Melanocyte of skin (primary cell): ENCODE measurements around the gene PPM1A. TPM values are rescaled to one million over a fixed set of nuclear protein-coding genes. Genes with fewer than 3 reads are reported as not detected.

Experiments used
- total RNA-seq, 2 donors: library from RNA; depleted of rRNA; stranded (reverse); fragments of >200 nt; gene quantifications; 2 replicates each; pipeline ENCODE4 v1.2.3, GENCODE V29; 2012

The PPM1A gene
- total RNA-seq, result 10 to 100 TPM; 21.0 to 23.1 TPM

GRCh38 chr14:60248697-60249318, at the start of gene PPM1A:
TSS of gene PPM1A (plus strand) at chr14:60249221. CDS start at chr14:60282704, 33,483 bp downstream.

Other genes starting within 250 kb of the PPM1A start
- 10 to 100 TPM; 61.6 to 77.1 TPM for gene PCNX4, start 157.3 kb upstream of the PPM1A start, total RNA-seq
- 10 to 100 TPM; 75.0 to 90.2 TPM for gene DHRS7, start 83.8 kb upstream of the PPM1A start, total RNA-seq
- not detected for gene C14orf39, start 236.8 kb downstream of the PPM1A start, total RNA-seq